SU-DHL-6 (cell line): ENCODE results near the gene PDCL3.

Experiments used
- H2AFZ ChIP-seq: fragments of 200-600 bp; sonication (generic); 2 replicates; pipeline ENCODE4 v1.6.1; 2014; ENCODE audit warnings: low read depth, mild to moderate bottlenecking, moderate library complexity, mixed read lengths, antibody characterized with exemption, low read length; ENCODE audit not compliant: severe bottlenecking
- H3F3A ChIP-seq: fragments of 200-600 bp; shearing (Covaris generic); 2 replicates; pipeline ENCODE4 v1.6.0; 2016; ENCODE audit warnings: antibody characterized with exemption, mild to moderate bottlenecking; ENCODE audit not compliant: insufficient read depth
- H3K27ac ChIP-seq: fragments of 200-600 bp; sonication (generic); 2 replicates; pipeline ENCODE4 v1.5.1; 2016; ENCODE audit warnings: low read depth, mild to moderate bottlenecking, low read length, moderate library complexity, mixed read lengths
- H3K27me3 ChIP-seq: fragments of 200-600 bp; sonication (generic), shearing (Covaris generic); 2 replicates; pipeline ENCODE4 v1.6.0; 2014; ENCODE audit warnings: mild to moderate bottlenecking, low read length
- H3K36me3 ChIP-seq: fragments of 200-600 bp; sonication (generic); 2 replicates; pipeline ENCODE4 v1.6.1; 2014; ENCODE audit warnings: mild to moderate bottlenecking, low read length, mixed read lengths
- H3K4me2 ChIP-seq: fragments of 300-600, 200-600 bp; shearing (Covaris generic), sonication (generic); 2 replicates; pipeline ENCODE4 v1.6.0; 2014; ENCODE audit warnings: low read length, low read depth, mild to moderate bottlenecking; ENCODE audit not compliant: poor library complexity, severe bottlenecking
- H3K4me3 ChIP-seq: fragments of 200-600 bp; sonication (generic); 2 replicates; pipeline ENCODE4 v1.5.1; 2014; ENCODE audit warnings: antibody characterized with exemption, low read length, mild to moderate bottlenecking, mixed read lengths; ENCODE audit not compliant: insufficient read depth, poor library complexity, severe bottlenecking
- H3K79me2 ChIP-seq: fragments of 200-600 bp; sonication (generic); 2 replicates; pipeline ENCODE4 v1.6.1; 2014; ENCODE audit warnings: mild to moderate bottlenecking, low read length, moderate library complexity; ENCODE audit not compliant: insufficient read depth
- H3K9ac ChIP-seq: fragments of 200-600 bp; sonication (generic); 2 replicates; pipeline ENCODE4 v1.7.0; 2014; ENCODE audit warnings: mild to moderate bottlenecking, low read length
- H3K9me2 ChIP-seq: fragments of 200-600 bp; sonication (generic); replicated peaks from 2 replicates; pipeline ENCODE4 v1.6.1; 2014; ENCODE audit warnings: low read length; ENCODE audit not compliant: insufficient read depth
- H3K9me3 ChIP-seq: fragments of 200-600 bp; sonication (generic); 2 replicates; pipeline ENCODE4 v1.6.1; 2014; ENCODE audit warnings: low read length, mixed read lengths; ENCODE audit not compliant: insufficient read depth
- H4K20me1 ChIP-seq: fragments of 200-600 bp; sonication (generic); 2 replicates; pipeline ENCODE4 v1.6.1; 2014; ENCODE audit warnings: low read depth, mild to moderate bottlenecking, antibody characterized with exemption, low read length, moderate library complexity, mixed read lengths
- CTCF ChIP-seq: fragments of 200-600 bp; sonication (generic); IDR thresholded peaks from one replicate; pipeline ENCODE4 v1.5.1; 2017; ENCODE audit warnings: antibody characterized with exemption, mild to moderate bottlenecking, low read length, moderate library complexity; ENCODE audit not compliant: insufficient read depth, poor library complexity, severe bottlenecking
- EZH2phosphoT487 ChIP-seq: fragments of 200-600 bp; sonication (generic), shearing (Covaris generic); conservative IDR thresholded peaks from 2 replicates; pipeline ENCODE4 v1.6.1; 2018; ENCODE audit warnings: mild to moderate bottlenecking, antibody characterized with exemption, low read length, moderate library complexity, mixed read lengths

The PDCL3 gene

GRCh38 chr2:100542418-100542817 lies 20.4 kb upstream of the PDCL3 start:
- Histone ChIP-seq H3K9ac (no peak overlapping the region), H3K27ac (no peak overlapping the region), H3K4me3 (no peak overlapping the region), H3K9me3 (no peaks in the 10 kb centered on the region), H3F3A (no peaks in the 10 kb centered on the region), H3K79me2 (no peaks in the 10 kb centered on the region), H4K20me1 (no peaks in the 10 kb centered on the region), H2AFZ (no peak overlapping the region), H3K9me2 (no peaks in the 10 kb centered on the region), H3K4me2 (no peak overlapping the region), H3K27me3 (no peaks in the 10 kb centered on the region), H3K36me3 (no peaks in the 10 kb centered on the region)
- no peak for TF ChIP-seq EZH2phosphoT487
- TF ChIP-seq CTCF: no peak

- H3K27me3 ChIP-seq: no peaks in the 10 kb centered on the region
- no peak overlapping the region for H3K4me3 ChIP-seq
- no peaks in the 10 kb centered on the region for H3K9me2 ChIP-seq
- no peak overlapping the region for H3K9ac ChIP-seq
- no peaks in the 10 kb centered on the region for H3K79me2 ChIP-seq
- TF ChIP-seq CTCF (no peak), EZH2phosphoT487 (no peak)
- H4K20me1 ChIP-seq: no peaks in the 10 kb centered on the region
- H2AFZ ChIP-seq: no peak overlapping the region
- no peaks in the 10 kb centered on the region for H3K9me3 ChIP-seq
- no peak overlapping the region for H3K4me2 ChIP-seq
- no peaks in the 10 kb centered on the region for H3K36me3 ChIP-seq
- H3K27ac ChIP-seq: no peak overlapping the region
- H3F3A ChIP-seq: no peaks in the 10 kb centered on the region
Measured at GRCh38 chr2:100544911-100545596, 17.7 kb upstream of the PDCL3 start.

GRCh38 chr2:100546469-100546868 lies 16.3 kb upstream of the PDCL3 start:
- no peaks in the 10 kb centered on the region for H4K20me1 ChIP-seq
- no peak overlapping the region for H3K4me3 ChIP-seq
- no peak overlapping the region for H2AFZ ChIP-seq
- H3K9me2 ChIP-seq: no peaks in the 10 kb centered on the region
- no peaks in the 10 kb centered on the region for H3F3A ChIP-seq
- H3K79me2 ChIP-seq: no peaks in the 10 kb centered on the region
- no peak for TF ChIP-seq CTCF
- TF ChIP-seq EZH2phosphoT487: no peak
- H3K36me3 ChIP-seq: no peaks in the 10 kb centered on the region
- no peak overlapping the region for H3K9ac ChIP-seq
- H3K9me3 ChIP-seq: no peaks in the 10 kb centered on the region
- no peak overlapping the region for H3K4me2 ChIP-seq
- no peaks in the 10 kb centered on the region for H3K27me3 ChIP-seq
- no peak overlapping the region for H3K27ac ChIP-seq
